NCI-H345 treated with DMSO at 0.1 percent for 48 hours (cell line): ENCODE measurements around the gene COPS7A.

Source experiments
- DNase-seq: peaks from one replicate; lab custom pipeline; 2025; ENCODE audit not compliant: unreplicated experiment; lab: John Stamatoyannopoulos, UW

The COPS7A gene

GRCh38 chr12:6723607-6724408 is at the start of gene COPS7A:
Gene COPS7A, plus strand, starts transcription at chr12:6724046. Its CDS starts 611 bp downstream, at chr12:6724657.
- DNase-seq, result peak; percentile 97

- no peak for DNase-seq
Observed at GRCh38 chr12:6676962-6677361, 46.9 kb upstream of the COPS7A start.

- DNase-seq, result no peak
Observed at GRCh38 chr12:6684609-6685008, 39.2 kb upstream of the COPS7A start.

GRCh38 chr12:6685814-6686213 is 38.0 kb upstream of the COPS7A start:
- DNase-seq, result no peak

GRCh38 chr12:6688543-6688998 is 35.3 kb upstream of the COPS7A start:
- DNase-seq, result no peak

GRCh38 chr12:6688999-6689882 is 34.6 kb upstream of the COPS7A start, which contains the start of gene ZNF384:
Gene ZNF384, minus strand, starts transcription at chr12:6689375. Its CDS starts 9,855 bp downstream, at chr12:6679520.
- peak; percentile 98 for DNase-seq

- no peak for DNase-seq
Observed at GRCh38 chr12:6691473-6691872, 32.4 kb upstream of the COPS7A start.

GRCh38 chr12:6692888-6693287 is 31.0 kb upstream of the COPS7A start:
- no peak for DNase-seq

GRCh38 chr12:6693832-6694355 is 30.0 kb upstream of the COPS7A start:
- no peak for DNase-seq

- no peak for DNase-seq
Observed at GRCh38 chr12:6694701-6695100, 29.1 kb upstream of the COPS7A start.

- no peak for DNase-seq
Observed at GRCh38 chr12:6695313-6696045, 28.4 kb upstream of the COPS7A start.

- DNase-seq, result no peak
Observed at GRCh38 chr12:6696690-6697583, 26.9 kb upstream of the COPS7A start.

- DNase-seq, result no peak
Observed at GRCh38 chr12:6697584-6698351, 26.1 kb upstream of the COPS7A start.

GRCh38 chr12:6698352-6699046 is 25.3 kb upstream of the COPS7A start:
- DNase-seq, result no peak

GRCh38 chr12:6699259-6699988 is 24.4 kb upstream of the COPS7A start:
- no peak for DNase-seq

GRCh38 chr12:6699989-6700645 is 23.7 kb upstream of the COPS7A start:
- DNase-seq, result no peak

- DNase-seq, result no peak
Observed at GRCh38 chr12:6700646-6701051, 23.2 kb upstream of the COPS7A start, which contains the start of gene PIANP. Gene PIANP, minus strand, starts transcription at chr12:6700815. Its CDS starts 2,754 bp downstream, at chr12:6698061.
